ENCODE measurements around the gene JAKMIP1.

The JAKMIP1 gene

DNA sequence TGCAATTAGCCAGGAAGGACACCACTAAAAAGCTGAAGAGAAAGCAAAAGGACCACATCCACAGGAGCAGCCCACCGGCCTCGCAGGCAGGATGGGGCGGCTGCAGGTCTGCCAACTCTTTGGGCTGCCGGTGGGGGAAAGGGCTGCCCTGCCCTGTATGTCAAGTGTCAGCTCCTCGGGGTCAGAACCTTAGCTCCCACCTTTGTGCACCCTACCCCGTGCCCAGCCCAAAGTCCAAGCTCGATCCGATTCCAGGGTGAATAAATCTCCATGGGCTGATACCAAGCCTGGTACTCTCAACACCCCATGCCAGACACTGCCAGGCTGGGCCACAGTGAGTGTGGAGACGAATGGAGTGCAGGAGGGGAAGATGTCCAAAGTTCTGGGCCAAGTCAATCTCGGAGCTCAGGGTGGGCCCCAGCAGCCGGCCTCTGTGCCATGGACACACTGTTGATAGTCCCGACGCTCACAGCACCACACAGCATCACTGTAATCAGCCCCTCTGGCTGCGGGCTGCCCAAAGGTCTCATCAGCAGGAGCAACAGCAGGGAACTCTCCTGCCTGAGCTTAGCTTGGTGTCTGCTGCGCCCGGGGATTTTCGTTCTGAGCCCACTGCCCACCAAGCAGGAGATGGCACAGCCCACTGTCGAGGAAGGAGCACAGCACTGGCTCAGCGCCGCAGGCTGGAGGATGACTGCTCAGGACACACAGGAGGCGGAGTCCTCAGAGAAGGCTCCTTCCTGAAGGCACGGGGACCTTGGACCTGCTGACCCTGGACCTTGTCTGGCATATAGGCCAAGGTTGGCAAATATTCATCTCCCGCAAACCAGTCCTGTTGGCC is 84.4 kb downstream of the JAKMIP1 start:
- TF ChIP-seq TEAD4 (IDR thresholded peaks at IDR 0.05): no peak
- no peak for TF ChIP-seq RAD21 (IDR thresholded peaks at IDR 0.05; ENCODE audit: low read depth)
- TF ChIP-seq TCF12 (IDR thresholded peaks at IDR 0.05; ENCODE audit: low read depth): no peak
- TF ChIP-seq EGR1 (IDR thresholded peaks at IDR 0.05): no peak
- TF ChIP-seq, protein P1, sequence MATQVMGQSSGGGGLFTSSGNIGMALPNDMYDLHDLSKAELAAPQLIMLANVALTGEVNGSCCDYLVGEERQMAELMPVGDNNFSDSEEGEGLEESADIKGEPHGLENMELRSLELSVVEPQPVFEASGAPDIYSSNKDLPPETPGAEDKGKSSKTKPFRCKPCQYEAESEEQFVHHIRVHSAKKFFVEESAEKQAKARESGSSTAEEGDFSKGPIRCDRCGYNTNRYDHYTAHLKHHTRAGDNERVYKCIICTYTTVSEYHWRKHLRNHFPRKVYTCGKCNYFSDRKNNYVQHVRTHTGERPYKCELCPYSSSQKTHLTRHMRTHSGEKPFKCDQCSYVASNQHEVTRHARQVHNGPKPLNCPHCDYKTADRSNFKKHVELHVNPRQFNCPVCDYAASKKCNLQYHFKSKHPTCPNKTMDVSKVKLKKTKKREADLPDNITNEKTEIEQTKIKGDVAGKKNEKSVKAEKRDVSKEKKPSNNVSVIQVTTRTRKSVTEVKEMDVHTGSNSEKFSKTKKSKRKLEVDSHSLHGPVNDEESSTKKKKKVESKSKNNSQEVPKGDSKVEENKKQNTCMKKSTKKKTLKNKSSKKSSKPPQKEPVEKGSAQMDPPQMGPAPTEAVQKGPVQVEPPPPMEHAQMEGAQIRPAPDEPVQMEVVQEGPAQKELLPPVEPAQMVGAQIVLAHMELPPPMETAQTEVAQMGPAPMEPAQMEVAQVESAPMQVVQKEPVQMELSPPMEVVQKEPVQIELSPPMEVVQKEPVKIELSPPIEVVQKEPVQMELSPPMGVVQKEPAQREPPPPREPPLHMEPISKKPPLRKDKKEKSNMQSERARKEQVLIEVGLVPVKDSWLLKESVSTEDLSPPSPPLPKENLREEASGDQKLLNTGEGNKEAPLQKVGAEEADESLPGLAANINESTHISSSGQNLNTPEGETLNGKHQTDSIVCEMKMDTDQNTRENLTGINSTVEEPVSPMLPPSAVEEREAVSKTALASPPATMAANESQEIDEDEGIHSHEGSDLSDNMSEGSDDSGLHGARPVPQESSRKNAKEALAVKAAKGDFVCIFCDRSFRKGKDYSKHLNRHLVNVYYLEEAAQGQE (IDR thresholded peaks at IDR 0.05; ENCODE audit: low read depth): no peak
- no peak for TF ChIP-seq CREB1 (IDR thresholded peaks at IDR 0.05; ENCODE audit: low read depth)
- no peak for TF ChIP-seq TAF1 (IDR thresholded peaks at IDR 0.05; ENCODE audit: low read depth)
- no peak for TF ChIP-seq FOXM1 (IDR thresholded peaks at IDR 0.05; ENCODE audit: borderline replicate concordance, low read depth)
- no peak for TF ChIP-seq YY1 (IDR thresholded peaks at IDR 0.05; ENCODE audit: low read depth)
- no peak for TF ChIP-seq CEBPB (IDR thresholded peaks at IDR 0.05)
- TF ChIP-seq NFIC (IDR thresholded peaks at IDR 0.05): no peak
- TF ChIP-seq, protein P2, sequence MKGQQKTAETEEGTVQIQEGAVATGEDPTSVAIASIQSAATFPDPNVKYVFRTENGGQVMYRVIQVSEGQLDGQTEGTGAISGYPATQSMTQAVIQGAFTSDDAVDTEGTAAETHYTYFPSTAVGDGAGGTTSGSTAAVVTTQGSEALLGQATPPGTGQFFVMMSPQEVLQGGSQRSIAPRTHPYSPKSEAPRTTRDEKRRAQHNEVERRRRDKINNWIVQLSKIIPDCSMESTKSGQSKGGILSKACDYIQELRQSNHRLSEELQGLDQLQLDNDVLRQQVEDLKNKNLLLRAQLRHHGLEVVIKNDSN (IDR thresholded peaks at IDR 0.05): no peak

DNA sequence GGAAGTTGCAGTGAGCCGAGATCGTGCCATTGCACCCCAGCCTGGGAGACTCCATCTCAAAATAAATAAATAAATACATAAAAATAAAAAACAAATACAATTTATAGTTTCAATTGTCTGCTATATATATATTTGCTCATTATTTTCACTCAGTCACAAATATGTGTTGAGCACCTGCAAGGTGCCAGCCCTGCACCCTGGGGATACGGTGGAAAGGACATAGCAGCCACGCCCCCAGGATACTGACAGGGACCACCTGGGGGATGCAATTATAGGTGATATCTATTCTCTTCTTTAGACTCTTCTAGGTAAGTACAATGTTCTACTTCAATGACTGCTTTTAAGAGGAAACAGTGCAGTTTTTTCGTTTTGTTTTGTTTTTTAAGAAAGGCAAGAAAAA is 85.0 kb downstream of the JAKMIP1 start:
- TF ChIP-seq, protein P3, sequence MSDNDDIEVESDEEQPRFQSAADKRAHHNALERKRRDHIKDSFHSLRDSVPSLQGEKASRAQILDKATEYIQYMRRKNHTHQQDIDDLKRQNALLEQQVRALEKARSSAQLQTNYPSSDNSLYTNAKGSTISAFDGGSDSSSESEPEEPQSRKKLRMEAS (IDR thresholded peaks at IDR 0.05): no peak
- TF ChIP-seq CREB1 (IDR thresholded peaks at IDR 0.05; ENCODE audit: low read depth): no peak

DNA sequence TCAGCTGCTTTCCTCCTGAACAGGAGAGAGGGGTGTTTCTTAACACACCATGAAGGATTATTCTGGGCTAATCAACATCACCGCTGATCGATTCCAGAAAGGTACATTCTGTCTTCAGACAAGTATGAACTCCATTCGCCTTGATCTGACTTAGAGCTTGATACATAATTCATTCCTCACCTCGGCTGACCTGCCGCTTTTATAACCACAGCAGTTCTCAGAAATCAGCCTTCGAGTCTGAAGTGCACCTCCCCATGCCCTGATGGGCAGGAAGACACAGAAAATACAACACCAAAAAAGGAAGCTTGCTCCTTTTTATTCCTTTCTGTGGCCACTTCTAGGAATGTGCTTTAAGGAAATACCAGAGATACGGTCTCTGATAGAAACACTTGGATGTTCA is 85.7 kb downstream of the JAKMIP1 start:
- TF ChIP-seq RAD21 (IDR thresholded peaks at IDR 0.05; ENCODE audit: low read depth): no peak

DNA sequence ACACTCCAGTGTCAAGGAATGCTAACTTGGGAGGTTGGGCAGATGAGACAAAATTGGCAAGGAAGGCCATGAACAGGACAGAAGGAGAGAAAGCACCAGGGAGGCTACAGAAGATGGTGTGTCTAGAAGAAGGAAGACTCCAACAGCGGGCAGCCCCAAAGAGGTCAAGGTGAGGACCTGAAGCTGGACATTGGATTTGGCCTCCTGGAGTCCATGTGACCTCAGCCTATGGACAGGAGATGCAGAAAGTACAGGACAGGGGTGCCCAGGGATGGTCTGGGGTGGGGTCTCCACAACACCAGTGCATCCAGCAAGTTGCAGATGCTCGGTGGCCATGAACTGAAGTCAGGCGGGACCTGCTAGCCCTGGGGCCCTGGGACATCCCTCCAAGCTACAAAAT is 86.2 kb downstream of the JAKMIP1 start:
- no peak for TF ChIP-seq NFIC (IDR thresholded peaks at IDR 0.05)

DNA sequence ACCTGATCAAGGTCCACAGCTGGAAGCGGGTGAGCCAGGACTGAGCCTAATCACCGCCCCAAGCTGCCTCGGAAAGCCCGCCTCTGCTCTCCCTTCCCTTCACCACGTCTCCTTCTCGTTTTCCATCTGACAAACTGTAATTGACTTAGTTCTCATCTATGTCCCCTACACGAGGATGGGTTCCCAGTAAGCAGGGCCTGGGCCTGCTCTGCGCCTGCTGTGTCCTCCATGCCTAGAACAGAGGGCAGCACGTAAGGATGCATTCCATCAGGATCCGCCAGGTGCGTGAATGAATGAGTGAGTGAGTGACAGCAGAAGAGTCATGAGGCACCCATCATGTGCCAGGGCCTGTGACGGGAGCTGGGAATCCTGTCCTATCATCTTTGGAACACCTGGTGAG is 86.7 kb downstream of the JAKMIP1 start:
- TF ChIP-seq, protein P3 (IDR thresholded peaks at IDR 0.05): no peak
- TF ChIP-seq, protein P2 (IDR thresholded peaks at IDR 0.05): no peak
- TF ChIP-seq EGR1 (IDR thresholded peaks at IDR 0.05) (no peak), ZBTB7A (IDR thresholded peaks at IDR 0.05; ENCODE audit: low read depth) (no peak), EP300 (IDR thresholded peaks at IDR 0.05; ENCODE audit: borderline replicate concordance) (no peak), FOXM1 (IDR thresholded peaks at IDR 0.05; ENCODE audit: borderline replicate concordance, low read depth) (no peak), CREB1 (IDR thresholded peaks at IDR 0.05; ENCODE audit: low read depth) (no peak), YY1 (IDR thresholded peaks at IDR 0.05; ENCODE audit: low read depth) (no peak), RAD21 (IDR thresholded peaks at IDR 0.05; ENCODE audit: low read depth) (no peak), NFIC (IDR thresholded peaks at IDR 0.05) (no peak), CEBPB (IDR thresholded peaks at IDR 0.05) (no peak), TAF1 (IDR thresholded peaks at IDR 0.05; ENCODE audit: low read depth) (no peak), TEAD4 (IDR thresholded peaks at IDR 0.05) (no peak)
- TF ChIP-seq, protein P1 (IDR thresholded peaks at IDR 0.05; ENCODE audit: low read depth): no peak

DNA sequence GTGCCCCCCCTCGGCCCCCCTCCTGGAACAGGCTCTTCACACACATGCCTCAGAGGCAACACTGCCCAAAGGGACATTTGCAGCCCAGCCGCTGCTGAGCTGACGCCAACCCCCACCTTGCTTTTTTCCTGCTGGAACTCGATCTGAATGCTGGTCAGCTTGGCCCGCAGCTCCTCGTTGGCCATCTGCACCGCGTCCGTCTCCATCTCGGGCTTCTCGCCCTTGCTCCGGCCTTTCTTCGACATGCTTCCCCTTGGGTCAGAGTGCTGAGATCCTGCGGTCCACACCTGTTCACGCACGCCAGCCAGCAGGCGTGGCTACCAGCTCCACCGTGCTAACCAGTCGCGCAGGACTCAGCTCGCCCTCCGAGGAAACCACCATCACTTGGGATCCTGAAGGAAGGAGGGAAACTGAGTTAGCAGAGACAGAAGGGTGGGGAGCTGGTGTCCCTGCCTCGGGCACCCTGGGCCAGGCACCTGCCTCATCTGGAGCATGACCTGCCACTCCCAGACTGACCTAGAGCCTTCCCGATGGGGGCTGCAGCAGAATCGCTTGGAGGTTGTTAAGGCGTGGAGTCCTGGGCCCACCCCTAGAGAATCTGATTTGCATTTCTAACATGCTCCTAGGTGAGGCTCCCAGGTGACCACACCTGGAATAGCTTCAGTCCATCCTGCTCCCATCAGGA is 87.6 kb downstream of the JAKMIP1 start:
- no peak for TF ChIP-seq TAF1 (IDR thresholded peaks at IDR 0.05; ENCODE audit: low read depth)
- no peak for TF ChIP-seq FOXM1 (IDR thresholded peaks at IDR 0.05; ENCODE audit: borderline replicate concordance, low read depth)
- TF ChIP-seq, protein P3 (IDR thresholded peaks at IDR 0.05): no peak
- no peak for TF ChIP-seq RAD21 (IDR thresholded peaks at IDR 0.05; ENCODE audit: low read depth)
- no peak for TF ChIP-seq NFIC (IDR thresholded peaks at IDR 0.05)
- TF ChIP-seq TCF12 (IDR thresholded peaks at IDR 0.05; ENCODE audit: low read depth): no peak
- TF ChIP-seq, protein P2 (IDR thresholded peaks at IDR 0.05): no peak
- TF ChIP-seq CREB1 (IDR thresholded peaks at IDR 0.05; ENCODE audit: low read depth): no peak
- TF ChIP-seq YY1 (IDR thresholded peaks at IDR 0.05; ENCODE audit: low read depth): no peak
- TF ChIP-seq, protein P1 (IDR thresholded peaks at IDR 0.05; ENCODE audit: low read depth): no peak
- TF ChIP-seq TEAD4 (IDR thresholded peaks at IDR 0.05): no peak
- no peak for TF ChIP-seq EGR1 (IDR thresholded peaks at IDR 0.05)
- TF ChIP-seq EP300 (IDR thresholded peaks at IDR 0.05; ENCODE audit: borderline replicate concordance): no peak
- TF ChIP-seq ZBTB7A (IDR thresholded peaks at IDR 0.05; ENCODE audit: low read depth): no peak
- no peak for TF ChIP-seq CEBPB (IDR thresholded peaks at IDR 0.05)
